Breast epithelium (tissue), 4 donors: ENCODE results near the gene AKAP7. TPM values are rescaled to one million over a fixed set of nuclear protein-coding genes. Genes with fewer than 3 reads are reported as not detected.

Experiments used
- DNase-seq, 2 donors: peaks; one replicate each; pipeline ENCODE4 v3.0.0-alpha.2; 2019; ENCODE audit warnings: low spot score in 2 of 2
- H3K27ac ChIP-seq, 2 donors: fragments of 200-600 bp; sonication (generic) in 1 of 2; one replicate each; pipeline ENCODE4 v1.5.1; 2016 to 2019; ENCODE audit warnings: mild to moderate bottlenecking in 1 of 2
- H3K27me3 ChIP-seq, 2 donors: fragments of 200-600 bp; sonication (generic) in 1 of 2; one replicate each; pipeline versions ENCODE4 v1.5.1 to v1.6.0; 2017 to 2019; ENCODE audit warnings: control low read depth in 1 of 2, mild to moderate bottlenecking in 1 of 2
- H3K36me3 ChIP-seq: fragments of 200-600 bp; one replicate; pipeline ENCODE4 v1.5.1; 2019
- H3K4me1 ChIP-seq, 2 donors: fragments of 200-600 bp; sonication (generic); one replicate each; pipeline ENCODE4 v1.5.1; 2016 to 2019; ENCODE audit warnings: control low read depth in 1 of 2
- H3K4me3 ChIP-seq, 3 donors: fragments of 200-600 bp; sonication (generic); 1 replicate in 2 of 3; 2 replicates in 1 of 3; pipeline ENCODE4 v1.5.1; 2016 to 2019; ENCODE audit warnings: mild to moderate bottlenecking in 3 of 3, moderate library complexity in 2 of 3
- H3K9me3 ChIP-seq, 2 donors: fragments of 200-600 bp; sonication (generic) in 1 of 2; one replicate each; pipeline ENCODE4 v1.5.1; 2016 to 2019; ENCODE audit warnings: control low read depth in 1 of 2
- CTCF ChIP-seq, 3 donors: fragments of 450-650 bp; IDR thresholded peaks; one replicate each; pipeline ENCODE4 v1.5.1; 2016 to 2017; ENCODE audit warnings: antibody characterized with exemption in 3 of 3, mild to moderate bottlenecking in 3 of 3, moderate library complexity in 3 of 3
- POLR2A ChIP-seq: fragments of 450-650 bp; IDR thresholded peaks from one replicate; pipeline ENCODE4 v1.6.1; 2016; ENCODE audit warnings: antibody characterized with exemption, mild to moderate bottlenecking, moderate library complexity
- POLR2AphosphoS5 ChIP-seq, 3 donors: sonication (generic); formaldehyde crosslinking; IDR thresholded peaks; one replicate each; pipeline ENCODE4 v1.6.1; 2017; ENCODE audit warnings: antibody characterized with exemption in 3 of 3
- intact Hi-C: fragments of 100-400 bp; cut with DNase I; formaldehyde crosslinking; loops from one replicate; pipeline ENCODE4 v1.15.1; 2023; ENCODE audit warnings: low total_unique reads
- total RNA-seq, 3 donors: library from RNA; depleted of rRNA; stranded (reverse); fragments of >200 nt; gene quantifications; one replicate each; pipeline ENCODE4 v1.1.0, GENCODE V29; 2016

Gene AKAP7
- total RNA-seq, 3 donors from 2014 or later, result 13.0 to 15.7 (median 14.4) TPM

GRCh38 chr6:131331873-131332781 lies 196.9 kb downstream of the AKAP7 start:
- Histone ChIP-seq H3K9me3 (no peaks in the 10 kb centered on the region), H3K4me3 (no peak overlapping the region), H3K27me3 (no peaks in the 10 kb centered on the region), H3K4me1 (no peaks in the 10 kb centered on the region), H3K36me3 (no peaks in the 10 kb centered on the region), H3K27ac (no peak overlapping the region)
- TF ChIP-seq CTCF (IDR thresholded peaks at IDR 0.05) (no peak), POLR2AphosphoS5 (IDR thresholded peaks at IDR 0.05) (no peak), POLR2A (no peak)
- no peak for DNase-seq
- intact Hi-C loops, result no loop called here

Other genes starting within 250 kb of the AKAP7 start
- 100 to 1,000 TPM in 2 of 3 donors, 10 to 100 TPM in 1; 72.7 to 110 (median 101) TPM for gene EPB41L2, start 72.2 kb upstream of the AKAP7 start, total RNA-seq